Measurements from ENCODE around the gene KIAA1328.
"Not testable (repeated sequence)": the region's sequence is repeated elsewhere in the genome, so short reads cannot be mapped to it uniquely, and the experiment has no call there.

The KIAA1328 gene

DNA sequence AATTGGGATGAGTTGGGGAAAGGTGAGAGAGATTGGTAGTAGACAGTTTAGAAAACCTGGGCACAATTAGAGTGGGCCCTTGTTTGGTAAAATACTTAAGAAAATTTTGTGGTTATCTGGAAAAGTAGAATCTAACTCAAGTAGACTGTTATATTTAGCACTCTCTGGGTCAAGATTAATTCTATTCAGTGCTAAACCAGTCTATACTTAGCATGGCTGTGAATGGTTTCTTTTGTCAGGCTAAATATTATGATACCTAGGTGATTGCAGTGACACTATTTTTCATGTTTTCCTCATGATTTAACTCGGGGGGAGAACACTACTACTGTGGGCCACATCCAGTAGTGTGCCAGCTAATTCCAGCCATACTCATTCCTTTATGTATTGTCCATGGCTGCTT is 58.9 kb downstream of the KIAA1328 start:
- no peak for DNase-seq (ENCODE audit: low read depth)

- DNase-seq (ENCODE audit: low read depth), result no peak
Observed at GRCh38 chr18:36888778-36889177, 59.9 kb downstream of the KIAA1328 start.

DNA sequence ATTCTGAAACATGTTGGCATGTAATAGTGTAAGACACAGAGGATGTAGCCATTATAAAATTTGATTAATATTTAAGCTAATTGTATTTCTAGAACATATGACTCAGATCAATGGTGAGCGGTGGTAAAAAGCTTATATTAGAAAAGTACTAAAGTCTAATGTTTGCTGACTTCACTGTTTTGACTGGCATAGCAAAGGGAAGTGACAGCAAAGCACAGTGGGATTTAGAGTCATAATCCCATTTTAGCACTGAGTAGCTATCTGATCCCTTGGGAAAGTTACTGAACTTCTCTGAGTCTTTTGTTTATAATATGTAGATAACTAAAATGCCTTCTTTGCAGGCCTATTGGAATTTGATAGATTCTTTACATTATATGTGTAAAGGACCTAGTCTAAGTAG is 60.4 kb downstream of the KIAA1328 start:
- no peak for DNase-seq (ENCODE audit: low read depth)

GRCh38 chr18:36889742-36890141 is 60.8 kb downstream of the KIAA1328 start:
- DNase-seq (ENCODE audit: low read depth), result no peak

- no peak for DNase-seq (ENCODE audit: low read depth)
Observed at GRCh38 chr18:36890598-36890997, 61.7 kb downstream of the KIAA1328 start.

GRCh38 chr18:36893227-36893626 is 64.3 kb downstream of the KIAA1328 start:
- DNase-seq (ENCODE audit: low read depth), result no peak

DNA sequence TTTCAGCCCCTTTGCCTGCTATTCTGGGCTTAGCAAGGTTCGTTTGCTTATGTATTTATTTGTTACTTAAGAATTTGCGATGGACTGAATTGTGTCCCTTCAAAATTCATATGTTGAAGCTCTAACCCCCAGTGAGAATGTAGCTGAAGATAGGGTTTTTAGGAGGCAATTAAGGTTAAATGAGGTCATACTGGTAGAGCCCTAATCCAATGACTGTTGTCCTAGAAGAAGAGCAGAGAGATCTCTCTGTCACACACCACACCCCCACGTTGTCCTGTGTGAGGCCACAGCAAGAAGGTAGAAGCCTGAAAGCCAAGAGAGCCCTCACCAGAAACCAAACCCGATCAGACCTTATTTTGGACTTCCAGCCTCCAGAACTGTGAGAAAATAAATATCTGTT is 66.7 kb downstream of the KIAA1328 start:
- no peak for DNase-seq (ENCODE audit: low read depth)

DNA sequence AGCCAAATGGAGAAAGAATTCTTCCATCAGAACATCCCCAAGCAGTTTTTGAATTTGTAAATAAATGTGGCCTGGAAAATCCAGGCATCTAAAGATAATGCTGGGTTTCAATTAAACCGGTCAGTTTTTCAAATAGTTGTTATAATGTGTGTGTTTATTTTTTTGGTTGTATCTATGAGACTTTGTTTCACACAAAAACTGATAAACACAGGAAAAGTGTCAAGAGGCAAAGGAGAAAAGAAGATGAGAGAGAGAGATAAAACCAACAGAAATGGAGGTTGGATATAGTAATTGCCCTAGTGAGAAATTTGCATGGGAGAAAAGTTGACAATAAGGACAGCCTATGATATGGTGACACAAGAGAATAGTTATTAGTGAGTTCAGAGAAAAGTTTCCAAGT is 68.3 kb downstream of the KIAA1328 start:
- DNase-seq (ENCODE audit: low read depth), result no peak

DNA sequence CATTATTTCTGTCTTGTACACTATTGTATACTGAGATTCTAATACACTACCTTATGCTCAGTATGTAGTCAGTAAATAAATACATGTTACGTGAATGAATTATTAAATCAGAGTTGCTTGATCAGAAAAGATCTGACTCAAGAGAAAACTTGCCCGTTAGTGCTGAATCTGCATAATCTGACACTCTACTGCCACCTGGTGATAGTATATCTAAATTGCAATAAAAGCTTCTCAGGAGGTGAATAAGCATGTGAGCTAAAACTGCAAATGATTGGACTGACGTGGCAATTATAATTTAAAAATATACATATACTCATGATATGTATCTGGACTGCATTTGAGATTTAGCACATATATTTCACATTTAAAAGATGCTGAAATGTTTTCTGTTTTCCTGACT is 70.4 kb downstream of the KIAA1328 start:
- no peak for DNase-seq (ENCODE audit: low read depth)

DNA sequence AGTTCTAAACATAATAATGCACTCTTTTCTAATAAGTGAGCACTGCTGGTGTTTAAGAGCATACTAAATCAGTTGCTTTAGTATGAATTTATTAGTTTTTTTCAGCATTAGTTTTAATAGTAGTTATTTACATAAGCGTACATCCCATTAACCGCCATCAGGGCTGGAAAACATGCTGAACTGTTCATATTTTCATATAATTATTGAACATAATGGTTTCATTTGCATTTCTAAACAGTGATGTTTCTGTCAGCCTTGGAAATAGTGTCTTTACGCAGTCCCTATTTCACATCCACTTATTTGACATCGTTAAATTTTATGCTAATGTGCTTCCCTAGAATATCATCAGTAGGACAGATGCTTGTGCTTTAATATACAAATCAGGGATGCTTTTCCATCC is 71.5 kb downstream of the KIAA1328 start:
- no peak for DNase-seq (ENCODE audit: low read depth)

DNA sequence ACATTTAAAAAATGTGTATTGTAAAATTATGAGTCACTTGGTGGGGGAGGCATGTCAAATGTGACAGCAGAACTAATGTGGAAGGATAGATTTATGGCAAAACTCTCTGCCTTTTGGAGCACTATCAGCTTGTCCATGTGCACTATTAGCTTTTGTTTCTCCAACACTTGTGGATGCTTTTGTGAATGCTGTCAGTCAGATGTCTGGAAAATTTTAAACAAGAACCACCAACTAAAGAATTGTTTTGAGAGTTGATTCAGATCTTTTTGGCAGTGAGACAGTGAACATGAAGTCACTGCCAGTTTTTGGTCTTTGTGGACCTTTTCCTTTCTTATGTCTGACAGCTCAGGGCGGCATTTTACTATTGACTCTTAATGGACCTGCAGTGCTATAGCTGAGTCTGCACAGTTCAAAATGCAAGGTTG is 72.4 kb downstream of the KIAA1328 start:
- no peak for DNase-seq (ENCODE audit: low read depth)

GRCh38 chr18:36903215-36903928 is 74.4 kb downstream of the KIAA1328 start:
- DNase-seq (ENCODE audit: low read depth), result no peak

- no peak for DNase-seq (ENCODE audit: low read depth)
Observed at GRCh38 chr18:36905571-36905970, 76.6 kb downstream of the KIAA1328 start.

DNA sequence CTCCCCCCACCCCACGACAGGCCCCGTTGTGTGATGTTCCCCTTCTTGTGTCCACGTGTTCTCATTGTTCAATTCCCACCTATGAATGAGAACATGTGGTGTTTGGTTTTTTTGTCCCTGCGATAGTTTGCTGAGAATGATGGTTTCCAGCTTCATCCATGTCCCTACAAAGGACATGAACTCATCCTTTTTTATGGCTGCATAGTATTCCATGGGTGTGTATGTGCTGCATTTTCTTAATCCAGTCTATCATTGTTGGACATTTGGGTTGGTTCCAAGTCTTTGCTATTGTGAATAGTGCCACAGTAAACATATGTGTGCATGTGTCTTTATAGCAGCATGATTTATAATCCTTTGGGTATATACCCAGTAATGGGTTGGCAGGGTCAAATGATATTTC is 80.4 kb downstream of the KIAA1328 start:
- not testable (repeated sequence) for DNase-seq (ENCODE audit: low read depth)

DNA sequence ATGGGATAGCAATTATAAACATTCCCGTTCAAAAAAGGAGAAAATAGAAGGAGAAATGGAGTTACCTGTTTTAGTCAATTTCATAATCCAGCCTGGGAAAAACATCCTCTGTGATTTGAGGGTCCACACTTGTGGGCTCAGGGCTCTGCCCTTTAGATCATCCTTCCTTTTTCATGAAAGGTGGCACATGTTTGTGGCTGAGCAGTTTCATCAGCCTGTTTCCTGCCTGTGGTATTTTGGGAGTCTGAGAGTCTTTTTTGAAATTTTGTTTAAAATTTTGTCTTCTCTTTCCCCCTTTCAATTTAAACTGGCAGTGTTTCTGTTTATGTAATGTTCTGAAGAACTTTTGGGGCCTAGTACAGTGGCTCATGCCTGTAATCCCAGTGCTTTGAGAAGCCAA is 84.0 kb downstream of the KIAA1328 start:
- DNase-seq (ENCODE audit: low read depth), result no peak

GRCh38 chr18:36917907-36918306 is 89.0 kb downstream of the KIAA1328 start:
- no peak for DNase-seq (ENCODE audit: low read depth)

- DNase-seq (ENCODE audit: low read depth), result no peak
Observed at GRCh38 chr18:36929601-36930000, 100.7 kb downstream of the KIAA1328 start.

DNA sequence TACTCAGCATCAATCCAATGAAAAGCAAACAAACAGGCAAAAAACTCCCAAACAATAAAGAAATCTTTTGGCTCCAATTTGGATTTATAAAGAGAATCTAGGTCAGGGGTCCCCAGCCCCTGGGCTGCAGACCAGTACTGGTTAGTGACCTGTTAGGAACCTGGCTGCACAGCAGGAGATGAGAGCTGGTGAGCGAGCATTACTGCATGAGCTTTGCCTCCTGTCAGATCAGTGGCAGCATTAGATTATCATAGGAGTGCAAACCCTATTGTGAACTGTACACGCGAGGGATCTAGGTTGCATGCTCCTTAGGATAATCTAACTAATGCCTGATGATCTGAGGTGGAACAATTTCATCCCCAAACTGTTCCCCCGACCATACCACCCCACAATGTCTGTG is 102.2 kb downstream of the KIAA1328 start:
- no peak for DNase-seq (ENCODE audit: low read depth)

- no peak for DNase-seq (ENCODE audit: low read depth)
Observed at GRCh38 chr18:36933552-36933951, 104.6 kb downstream of the KIAA1328 start.

DNA sequence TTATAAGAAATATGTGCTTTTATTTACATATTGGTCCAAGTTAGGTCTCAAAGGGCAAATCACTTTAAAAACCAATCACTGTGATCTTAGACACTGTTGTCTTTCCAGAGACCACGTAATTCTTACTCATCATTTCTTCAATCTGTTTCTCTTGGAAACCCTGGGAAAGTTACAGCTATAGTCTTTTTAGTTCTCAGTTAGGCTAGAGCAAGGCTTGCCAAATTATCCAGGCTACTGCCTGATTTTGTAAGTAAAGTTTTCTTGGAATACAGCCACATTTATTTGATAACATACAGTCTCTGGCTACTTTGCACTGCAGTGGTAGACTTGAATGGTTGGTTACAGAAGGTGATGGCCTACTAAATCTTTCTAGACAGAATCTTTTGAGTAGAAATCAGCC is 106.0 kb downstream of the KIAA1328 start:
- no peak for DNase-seq (ENCODE audit: low read depth)

GRCh38 chr18:36942264-36942663 is 113.3 kb downstream of the KIAA1328 start:
- DNase-seq (ENCODE audit: low read depth), result no peak

DNA sequence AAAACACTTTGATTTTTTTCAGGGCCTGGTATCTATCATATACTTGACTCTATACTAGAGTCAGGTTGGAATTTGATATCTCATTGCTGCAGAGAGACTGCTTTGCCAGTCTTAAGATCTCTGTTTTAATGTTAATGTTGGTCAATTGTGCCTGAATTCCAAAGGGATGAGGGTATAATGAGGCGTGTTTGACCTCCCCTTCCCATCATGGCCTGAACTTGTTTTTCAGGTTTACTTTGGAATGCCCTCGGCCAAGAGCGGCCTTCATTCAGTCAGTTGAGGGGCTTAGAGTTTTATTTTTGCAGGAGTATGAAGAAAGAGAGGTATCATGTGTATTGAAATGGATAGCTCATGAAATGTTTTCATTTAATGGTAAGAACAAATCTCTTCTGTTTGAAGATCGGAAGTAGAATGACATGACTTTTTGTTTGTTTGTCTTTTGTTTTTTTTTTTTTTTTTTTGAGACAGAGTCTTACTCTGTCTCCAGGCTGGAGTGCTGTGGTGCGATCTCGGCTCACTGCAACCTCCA is 119.0 kb downstream of the KIAA1328 start:
- no peak for DNase-seq (ENCODE audit: low read depth)

DNA sequence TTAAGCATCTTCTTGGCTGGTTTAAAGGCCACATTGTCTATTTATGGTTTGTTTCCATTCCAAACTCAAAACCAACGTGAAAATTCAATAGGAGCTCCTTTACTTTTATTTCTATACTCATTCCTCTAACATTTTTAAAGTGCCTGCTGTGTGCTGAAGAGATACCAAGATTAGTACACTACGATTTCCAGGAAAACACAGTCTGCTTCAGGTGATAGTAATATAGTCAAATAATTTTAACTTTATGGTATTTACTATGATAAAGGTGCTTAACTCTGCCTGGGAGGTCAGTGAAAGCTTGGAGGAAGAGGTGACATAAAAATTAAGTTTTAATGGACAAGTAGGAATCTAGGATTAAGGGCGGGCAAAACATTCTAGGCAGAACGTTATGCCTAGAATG is 121.4 kb downstream of the KIAA1328 start:
- DNase-seq (ENCODE audit: low read depth), result no peak

DNA sequence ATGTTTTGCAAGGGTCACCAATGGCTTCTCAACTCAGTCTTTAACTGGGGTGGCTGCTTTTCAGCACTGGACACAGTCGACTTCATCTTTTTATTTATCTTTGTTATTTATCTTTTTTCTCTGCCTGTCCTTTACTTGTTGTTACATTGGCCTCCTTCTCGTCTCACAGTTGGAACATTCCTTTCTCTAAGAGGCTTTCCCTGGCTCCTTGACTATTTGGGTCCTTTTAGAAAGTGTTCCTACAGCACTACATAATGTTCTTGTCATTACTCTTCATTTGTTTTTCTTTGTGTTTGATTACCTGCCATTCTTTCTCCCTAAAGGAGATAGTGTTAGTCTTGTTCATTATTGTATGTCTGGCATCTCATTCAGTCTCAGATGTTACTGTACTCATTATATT is 122.0 kb downstream of the KIAA1328 start:
- DNase-seq (ENCODE audit: low read depth), result no peak
